ENCODE data around the gene TIE1. TPM values are rescaled to one million over a fixed set of nuclear protein-coding genes. Genes with fewer than 3 reads are reported as not detected.

TIE1 gene
- total and polyA plus RNA-seq, 11 donors, result 19.2 to 65.1 (median 28.4) TPM

GRCh38 chr1:43303471-43304313, 2.9 kb downstream of the TIE1 start:
- peak overlapping the region in 11 of 12 donors; percentile 27 to 66 (median 52) for H3K4me3 ChIP-seq
- H3K36me3 ChIP-seq, result peaks cover 0 to 32% (median 7%) of the 10 kb centered on the region in 9 donors
- ATAC-seq (peak in 3 of 4 donors; percentile 13 to 60 (median 31)), DNase-seq (peak in 1 of 5 donors; percentile 31)
- TF ChIP-seq CTCF (IDR thresholded peaks at IDR 0.05) (no peak), POLR2A (IDR thresholded peaks at IDR 0.05) (no peak)
- intact Hi-C loops (cut with DNase I), result loop anchor here in 5 of 10 donors (2.0 to 5.0 kb wide), 7 partner anchors 39 to 66 kb away; partner anchors contain the start of gene ELOVL1 (in 1 of the 5)
- no peaks in the 10 kb centered on the region for H3K27me3 ChIP-seq
- H3K4me1 ChIP-seq, result peaks cover 0 to 53% (median 25%) of the 10 kb centered on the region in 12 donors
- WGBS, 4 donors, result 40 to 59% (median 54%) methylated on average over 8 of the region's 8 CpGs
- H3K27ac ChIP-seq, result peak overlapping the region in 10 of 12 donors; percentile 27 to 93 (median 78)
- no peaks in the 10 kb centered on the region for H3K9me3 ChIP-seq

GRCh38 chr1:43304314-43304681, 3.5 kb downstream of the TIE1 start:
- no peaks in the 10 kb centered on the region for H3K27me3 ChIP-seq
- no peak for DNase-seq
- H3K27ac ChIP-seq, result peak overlapping the region in 10 of 12 donors; percentile 27 to 93 (median 78)
- TF ChIP-seq CTCF (IDR thresholded peaks at IDR 0.05) (peak in 2 of 12 donors; percentile 21 to 24), POLR2A (IDR thresholded peaks at IDR 0.05) (no peak)
- H3K4me1 ChIP-seq, result peaks cover 0 to 58% (median 22%) of the 10 kb centered on the region in 12 donors
- ATAC-seq, result no peak
- intact Hi-C loops (cut with DNase I), result loop anchor here in 5 of 10 donors (2.0 to 5.0 kb wide), 6 partner anchors 38 to 67 kb away; partner anchors contain the start of gene ELOVL1 (in 1 of the 5)
- 38 to 55% (median 47%) methylated on average over 8 of the region's 8 CpGs for WGBS, 4 donors
- no peaks in the 10 kb centered on the region for H3K9me3 ChIP-seq
- H3K36me3 ChIP-seq, result peaks cover 0 to 38% (median 7%) of the 10 kb centered on the region in 9 donors
- H3K4me3 ChIP-seq, result peak overlapping the region in 10 of 12 donors; percentile 30 to 66 (median 52)

GRCh38 chr1:43304771-43305300, 4.1 kb downstream of the TIE1 start:
- Histone ChIP-seq H3K4me1 (peaks cover 0 to 57% (median 17%) of the 10 kb centered on the region in 12 donors), H3K9me3 (no peaks in the 10 kb centered on the region), H3K4me3 (peak overlapping the region in 10 of 12 donors; percentile 30 to 66 (median 52)), H3K27ac (peak overlapping the region in 4 of 12 donors; percentile 54 to 82 (median 78)), H3K27me3 (no peaks in the 10 kb centered on the region), H3K36me3 (peaks cover 0 to 43% (median 9%) of the 10 kb centered on the region in 9 donors)
- no peak for ATAC-seq
- WGBS, 4 donors, result 73 to 91% (median 81%) methylated on average over 41 to 46 of the region's 46 CpGs
- intact Hi-C loops (cut with DNase I), result loop anchor here in 5 of 10 donors (2.0 to 5.0 kb wide), 6 partner anchors 37 to 68 kb away; partner anchors contain the start of gene ELOVL1 (in 1 of the 5)
- peak in 1 of 5 donors; percentile 27 for DNase-seq
- TF ChIP-seq CTCF (IDR thresholded peaks at IDR 0.05), result no peak
- TF ChIP-seq POLR2A (IDR thresholded peaks at IDR 0.05), result no peak
